Fibroblast of skin of right quadriceps (primary cell): ENCODE measurements around the gene TRIM8.
A peak's percentile ranks its signal among the peaks of the same experiment; 100 is the strongest.

Experiments
- DNase-seq: peaks from one replicate; pipeline ENCODE4 v3.0.0-alpha.2; 2013

The TRIM8 gene, protein sequence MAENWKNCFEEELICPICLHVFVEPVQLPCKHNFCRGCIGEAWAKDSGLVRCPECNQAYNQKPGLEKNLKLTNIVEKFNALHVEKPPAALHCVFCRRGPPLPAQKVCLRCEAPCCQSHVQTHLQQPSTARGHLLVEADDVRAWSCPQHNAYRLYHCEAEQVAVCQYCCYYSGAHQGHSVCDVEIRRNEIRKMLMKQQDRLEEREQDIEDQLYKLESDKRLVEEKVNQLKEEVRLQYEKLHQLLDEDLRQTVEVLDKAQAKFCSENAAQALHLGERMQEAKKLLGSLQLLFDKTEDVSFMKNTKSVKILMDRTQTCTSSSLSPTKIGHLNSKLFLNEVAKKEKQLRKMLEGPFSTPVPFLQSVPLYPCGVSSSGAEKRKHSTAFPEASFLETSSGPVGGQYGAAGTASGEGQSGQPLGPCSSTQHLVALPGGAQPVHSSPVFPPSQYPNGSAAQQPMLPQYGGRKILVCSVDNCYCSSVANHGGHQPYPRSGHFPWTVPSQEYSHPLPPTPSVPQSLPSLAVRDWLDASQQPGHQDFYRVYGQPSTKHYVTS

GRCh38 chr10:102644066-102644645 is at the start of gene TRIM8:
TRIM8 (plus strand) TSS chr10:102644479; CDS start chr10:102644618, 139 bp downstream.
- DNase-seq = peak; percentile 30

DNA sequence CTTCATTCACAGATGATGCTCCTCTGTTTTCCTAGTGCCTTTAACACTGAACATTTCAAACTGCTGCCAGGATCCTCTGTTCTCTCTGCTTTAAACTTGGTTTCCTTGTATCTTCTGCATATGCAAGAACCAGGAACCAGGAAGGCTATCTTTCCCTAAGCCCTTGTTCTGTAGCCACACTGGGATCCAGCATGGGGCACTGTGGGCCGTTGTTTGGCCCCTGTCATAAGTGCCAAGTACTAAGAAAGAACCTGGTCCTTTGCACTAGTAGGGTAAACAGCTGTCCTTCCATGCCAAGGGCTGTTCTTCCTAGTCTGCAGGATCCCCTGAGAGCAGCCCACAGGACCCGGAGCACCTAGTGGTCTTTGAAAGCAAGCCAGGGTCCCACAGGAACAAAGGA is 49.0 kb upstream of the TRIM8 start:
- no peak for DNase-seq

- DNase-seq = no peak
These were observed 48.4 kb upstream of the TRIM8 start for GRCh38 chr10:102595897-102596296.

- DNase-seq = peak; percentile 57
These were observed 47.7 kb upstream of the TRIM8 start for GRCh38 chr10:102596506-102596971.

DNA sequence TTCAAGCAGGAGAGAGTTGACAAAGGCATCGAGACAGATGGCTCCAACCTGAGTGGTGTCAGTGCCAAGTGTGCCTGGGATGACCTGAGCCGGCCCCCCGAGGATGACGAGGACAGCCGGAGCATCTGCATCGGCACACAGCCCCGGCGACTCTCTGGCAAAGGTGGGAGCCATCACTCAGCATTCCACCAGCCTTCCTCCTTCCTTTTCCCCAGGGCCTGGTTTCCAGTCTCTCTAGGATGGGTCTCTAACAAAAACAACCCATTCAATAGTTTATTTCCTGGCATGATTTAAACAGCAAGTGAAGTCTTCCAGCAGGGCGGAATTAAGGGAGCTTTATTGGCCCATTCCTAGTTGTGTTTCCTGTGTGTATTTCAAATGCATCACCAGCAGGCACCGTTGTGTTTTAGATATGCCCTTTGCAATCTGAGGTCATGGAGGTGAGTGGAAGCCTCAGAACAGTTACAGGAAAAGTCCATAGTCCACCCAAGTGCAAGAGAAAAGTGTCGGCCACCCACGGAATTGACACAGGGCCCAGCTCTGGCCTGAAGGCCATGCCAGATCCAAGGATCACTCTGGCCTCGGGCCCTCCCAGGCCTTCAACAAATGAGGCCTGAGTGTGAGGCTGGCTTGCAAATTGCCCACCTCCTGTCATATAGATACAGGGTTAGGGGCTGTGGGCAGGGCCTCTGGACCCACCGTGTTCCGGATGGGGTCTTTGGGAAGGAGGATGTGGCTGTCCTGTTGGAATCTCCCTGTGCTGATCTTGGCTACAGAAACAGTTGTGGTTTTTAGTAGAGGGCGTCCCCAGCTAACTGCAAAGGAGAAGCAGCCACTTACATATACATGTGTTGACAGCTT is 46.9 kb upstream of the TRIM8 start:
- no peak for DNase-seq

DNA sequence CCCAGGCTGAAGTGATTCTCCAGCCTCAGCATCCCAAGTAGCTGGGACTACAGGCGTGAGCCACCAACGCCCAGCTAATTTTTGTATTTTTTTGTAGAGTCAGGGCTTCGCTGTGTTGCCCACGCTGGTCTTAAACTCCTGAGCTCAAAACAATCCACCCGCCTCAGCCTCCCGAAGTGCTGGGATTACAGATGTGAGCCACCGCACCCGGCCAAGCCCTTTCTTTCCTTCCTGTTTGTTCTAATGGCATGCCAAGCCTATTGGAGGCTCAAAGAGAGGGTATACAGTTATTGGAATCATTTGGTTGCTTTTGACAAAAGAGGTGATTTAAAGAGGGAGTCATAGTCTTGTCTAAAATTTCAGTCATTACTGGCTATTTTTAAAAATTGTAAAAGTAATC is 46.0 kb upstream of the TRIM8 start:
- DNase-seq = no peak

DNA sequence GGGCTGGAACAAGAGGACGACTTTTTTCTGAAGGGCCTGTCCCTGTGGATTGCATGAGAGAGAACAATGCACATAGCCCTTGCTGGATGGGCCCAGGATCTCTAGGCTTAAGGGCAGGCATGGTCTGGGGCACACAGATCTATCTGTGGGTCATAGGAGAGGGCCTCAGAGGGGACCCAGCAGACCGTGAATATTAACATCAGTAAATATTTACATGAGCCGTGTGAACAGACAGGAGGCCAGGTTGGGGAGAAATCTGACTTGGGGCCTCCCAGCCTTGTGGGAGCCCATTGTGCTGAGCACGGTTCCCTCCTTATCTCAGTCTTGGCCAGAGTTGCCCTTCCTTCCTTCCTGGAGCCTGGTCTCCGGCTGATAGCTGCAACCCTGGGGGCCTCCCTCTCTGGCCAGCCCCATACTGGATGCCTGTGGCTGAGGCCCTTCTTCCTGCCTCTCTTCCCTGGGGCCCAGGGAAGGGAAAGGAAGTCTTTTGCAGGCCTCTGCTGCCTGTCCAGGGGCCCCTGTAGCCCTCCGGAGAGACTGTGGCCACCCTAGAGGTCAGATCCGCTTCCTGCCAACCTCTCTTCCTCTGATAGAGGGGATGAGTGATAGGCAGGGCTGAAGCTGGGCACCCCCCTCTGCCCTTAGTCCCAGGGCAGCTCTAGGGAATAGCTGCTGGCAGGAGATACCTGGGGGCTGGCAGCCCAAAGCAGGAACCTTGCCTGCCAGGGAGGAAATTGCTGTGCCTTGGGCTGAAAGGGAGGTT is 44.5 kb upstream of the TRIM8 start:
- DNase-seq = peak; percentile 26

DNA sequence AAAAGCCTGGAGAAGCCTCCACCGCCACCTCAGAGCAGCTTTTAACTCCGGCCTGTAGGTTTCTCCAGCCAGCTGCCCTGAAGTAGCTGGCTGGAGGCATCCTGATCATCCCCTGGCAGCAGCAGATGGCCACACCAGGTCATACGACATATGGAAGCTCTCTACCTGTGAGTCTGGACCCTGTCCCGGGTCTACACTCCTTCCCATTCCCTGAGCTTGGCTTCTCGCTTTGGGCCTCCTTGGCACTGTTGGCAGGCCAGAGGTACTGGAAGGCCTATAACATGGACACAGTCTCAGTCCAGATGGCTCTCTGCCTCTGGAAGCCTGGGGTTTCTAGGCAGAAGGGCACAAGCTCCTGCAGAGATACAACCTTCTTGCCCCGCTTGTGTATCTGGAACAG is 43.5 kb upstream of the TRIM8 start:
- DNase-seq = no peak

- no peak for DNase-seq
These were observed 42.6 kb upstream of the TRIM8 start for GRCh38 chr10:102601639-102602038.

DNA sequence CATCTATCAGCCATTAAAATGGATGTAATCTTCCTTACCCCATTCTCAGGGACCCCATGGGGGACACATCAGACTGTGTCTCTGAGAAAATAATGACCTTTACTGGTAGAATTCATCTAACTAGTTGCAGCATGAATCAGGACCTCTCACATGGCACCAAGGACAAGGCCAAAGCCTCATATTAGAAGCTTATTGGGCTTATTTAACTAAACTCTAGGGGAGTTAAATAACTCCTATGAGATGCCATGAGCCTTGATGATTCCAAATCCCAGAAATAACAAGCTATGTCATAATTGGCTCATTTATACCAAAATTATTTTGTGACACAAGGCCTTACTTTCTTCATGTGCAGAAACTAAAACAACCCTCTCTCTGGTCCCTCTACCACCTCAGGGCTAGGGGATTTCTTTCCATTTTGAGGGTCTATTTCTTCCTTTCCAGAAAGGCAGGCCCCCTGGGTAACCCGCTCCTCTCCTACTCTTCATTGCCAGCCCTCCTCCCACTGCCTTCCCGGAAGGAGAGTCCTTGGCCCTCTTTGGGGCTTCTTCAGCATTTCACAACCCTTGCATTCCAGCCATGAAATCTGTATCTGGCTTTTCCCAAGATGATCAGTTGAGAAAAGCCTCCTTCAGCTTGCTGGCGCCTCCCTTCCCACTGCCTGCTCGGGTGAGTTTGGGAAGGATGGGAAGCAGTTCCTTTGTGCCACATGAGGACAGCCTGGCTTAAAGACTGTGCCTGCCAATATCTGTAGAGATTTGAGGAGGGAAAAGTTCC is 41.8 kb upstream of the TRIM8 start:
- DNase-seq = peak; percentile 58

DNA sequence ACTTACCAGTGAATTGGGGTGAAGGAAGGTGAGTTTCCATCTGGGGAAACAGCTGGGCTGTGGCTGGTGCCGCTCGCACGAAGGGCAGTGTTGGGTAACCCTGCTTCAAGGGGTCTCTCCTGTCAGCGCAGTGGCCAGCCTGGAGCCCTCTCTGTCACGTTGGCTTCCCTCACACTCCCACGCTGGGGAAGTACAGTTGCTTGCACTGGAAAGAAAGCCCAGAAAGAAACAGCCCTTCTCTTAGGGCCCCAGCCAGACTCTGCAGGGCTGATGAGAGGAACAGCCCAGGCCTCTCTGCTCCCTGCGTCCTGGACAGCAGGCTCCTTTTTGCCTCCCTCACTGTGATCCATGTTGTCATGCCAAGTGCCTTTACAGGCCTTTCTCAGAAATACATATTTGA is 40.3 kb upstream of the TRIM8 start:
- DNase-seq = no peak

DNA sequence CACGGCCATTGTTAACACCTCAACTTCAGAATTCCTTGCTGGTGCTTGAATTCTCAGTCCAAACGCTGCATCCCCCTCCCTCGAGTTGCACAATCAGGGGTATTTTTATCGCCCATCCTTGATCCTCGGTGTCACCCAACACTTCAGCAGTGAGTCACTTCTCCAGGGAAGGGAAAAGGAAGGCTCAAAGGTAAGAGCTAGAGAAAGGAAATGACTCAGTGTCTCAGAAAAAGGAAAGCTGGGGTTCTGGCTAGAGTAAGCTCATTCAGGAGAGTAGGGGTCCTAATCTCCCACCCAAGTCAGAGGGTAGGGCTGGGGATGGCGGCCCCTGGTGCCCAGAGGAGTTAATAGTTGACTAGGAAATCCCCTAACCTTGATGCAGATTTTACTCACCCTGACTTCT is 39.8 kb upstream of the TRIM8 start:
- DNase-seq = peak; percentile 93

- no peak for DNase-seq
These were observed 38.6 kb upstream of the TRIM8 start for GRCh38 chr10:102605712-102606111.

DNA sequence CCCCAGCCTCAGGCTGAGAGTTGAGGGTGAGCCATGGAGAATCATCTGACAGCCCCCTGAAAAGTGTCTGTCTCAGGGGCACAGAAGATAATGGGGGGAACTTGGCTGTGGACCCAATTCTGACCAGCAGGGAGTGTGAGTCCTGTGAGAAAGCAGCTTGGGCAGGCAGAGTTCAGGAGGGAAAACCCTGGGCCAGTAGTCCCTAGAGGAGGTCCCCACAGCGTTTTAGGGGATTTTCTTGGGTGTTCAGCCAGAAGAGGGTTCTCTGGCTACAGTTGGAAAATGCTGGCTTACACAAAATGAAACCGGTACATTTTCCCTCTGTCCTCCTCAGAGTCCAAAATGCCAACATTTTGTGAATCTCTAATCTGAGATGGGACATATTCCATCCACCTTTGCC is 35.8 kb upstream of the TRIM8 start:
- DNase-seq = no peak

DNA sequence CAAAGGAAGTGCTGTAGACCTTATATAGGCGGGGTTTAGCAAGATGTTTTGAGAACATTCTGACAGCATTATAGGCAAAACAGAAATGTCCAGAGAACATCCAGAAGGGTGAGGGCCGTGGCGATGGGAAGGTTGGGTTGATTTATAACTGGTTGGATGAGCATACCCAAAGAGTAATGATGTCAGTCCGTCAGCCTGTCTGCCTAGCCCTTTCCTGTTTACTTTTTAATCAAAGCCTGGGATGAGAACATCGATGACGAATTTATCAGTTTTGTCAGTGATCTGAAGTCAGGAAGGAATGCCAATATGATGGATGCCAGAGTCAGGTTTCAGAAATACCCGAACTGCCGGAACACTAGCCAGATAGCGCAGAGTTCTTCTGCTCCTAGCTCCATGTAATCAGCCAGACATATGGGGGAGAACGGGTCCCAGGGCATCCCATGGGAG is 33.8 kb upstream of the TRIM8 start:
- no peak for DNase-seq

DNA sequence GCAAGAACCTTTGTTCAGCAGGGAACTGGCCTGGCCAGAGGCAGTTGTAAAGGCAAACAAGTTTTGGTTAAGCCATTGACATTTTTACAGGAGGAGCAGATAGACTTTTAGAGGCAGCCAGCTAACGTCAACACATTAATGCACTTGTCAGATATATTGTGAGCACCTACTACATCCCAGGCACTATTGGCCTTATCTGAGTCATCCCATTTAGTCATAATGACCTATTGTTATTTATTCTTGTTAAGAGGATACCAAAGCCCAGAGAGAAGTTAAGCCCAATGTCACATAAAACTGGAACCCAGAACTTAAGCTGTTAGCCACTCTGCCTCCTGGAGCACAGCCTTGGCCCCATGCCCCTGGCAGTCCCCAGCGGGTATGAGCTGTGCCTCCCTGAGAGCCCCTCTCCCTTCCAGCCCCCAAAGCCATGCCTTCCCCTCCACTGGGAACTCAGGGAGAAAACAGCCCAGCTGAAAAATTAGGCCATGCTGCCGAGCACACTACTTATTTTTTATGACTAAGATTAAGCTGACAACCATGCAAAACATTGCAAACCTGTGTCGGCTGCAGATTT is 32.7 kb upstream of the TRIM8 start:
- no peak for DNase-seq

DNA sequence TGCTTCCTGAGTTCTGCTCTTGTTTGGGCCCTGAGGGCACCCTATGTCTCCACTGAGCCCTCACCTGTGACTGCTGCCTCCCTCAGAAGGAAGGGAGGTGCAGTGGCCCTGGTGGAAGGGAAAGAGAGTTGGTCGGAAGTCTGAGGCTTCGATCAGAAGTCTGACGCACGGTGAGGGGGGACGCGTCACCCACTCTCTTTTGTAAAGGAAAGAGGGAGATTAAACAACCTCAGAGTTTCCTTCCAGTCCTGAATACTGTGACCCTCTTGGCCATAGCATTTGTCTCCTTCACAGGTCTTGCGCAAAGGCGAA is 31.4 kb upstream of the TRIM8 start:
- DNase-seq = no peak

DNA sequence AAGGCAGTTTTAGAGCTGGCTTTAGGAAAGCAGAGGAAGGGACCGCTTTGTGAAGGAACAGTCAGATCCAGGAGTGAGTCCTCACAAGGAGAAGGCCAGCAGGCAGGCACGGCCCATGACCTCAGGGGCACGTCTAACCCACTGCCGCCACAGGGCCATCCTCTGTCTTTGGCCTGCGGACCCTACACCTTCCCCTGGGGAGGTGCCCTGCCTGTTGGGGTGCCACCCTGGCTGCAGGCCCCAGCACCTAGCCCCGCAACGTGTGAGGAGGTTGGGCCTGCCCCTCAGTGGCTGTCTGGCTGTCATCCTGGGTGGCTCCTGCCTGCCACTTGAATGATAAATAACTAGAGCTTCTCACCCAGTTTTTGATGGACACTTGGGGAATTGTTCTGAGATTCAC is 31.0 kb upstream of the TRIM8 start:
- DNase-seq = no peak

DNA sequence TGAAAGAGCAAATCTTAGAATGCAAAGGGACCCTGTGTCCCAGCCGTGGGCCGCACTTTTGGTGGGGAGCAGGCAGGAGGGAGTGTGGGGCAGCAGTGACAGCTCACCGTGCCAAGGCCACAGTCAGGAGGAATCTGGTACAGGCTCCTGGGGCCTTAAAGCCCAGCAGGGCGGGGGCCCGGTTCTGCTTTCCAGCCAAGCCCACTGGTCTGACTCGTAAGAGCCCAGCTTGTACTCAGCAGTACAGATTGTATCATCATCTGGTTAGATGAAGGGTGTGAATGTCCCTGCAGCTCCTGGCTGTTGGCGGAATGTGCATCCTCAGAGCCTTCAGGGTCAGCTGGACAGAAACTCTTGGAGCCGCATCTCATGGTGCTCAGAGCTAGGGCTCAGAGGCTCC is 30.5 kb upstream of the TRIM8 start:
- DNase-seq = no peak

GRCh38 chr10:102614888-102615287 is 29.4 kb upstream of the TRIM8 start:
- DNase-seq = no peak

DNA sequence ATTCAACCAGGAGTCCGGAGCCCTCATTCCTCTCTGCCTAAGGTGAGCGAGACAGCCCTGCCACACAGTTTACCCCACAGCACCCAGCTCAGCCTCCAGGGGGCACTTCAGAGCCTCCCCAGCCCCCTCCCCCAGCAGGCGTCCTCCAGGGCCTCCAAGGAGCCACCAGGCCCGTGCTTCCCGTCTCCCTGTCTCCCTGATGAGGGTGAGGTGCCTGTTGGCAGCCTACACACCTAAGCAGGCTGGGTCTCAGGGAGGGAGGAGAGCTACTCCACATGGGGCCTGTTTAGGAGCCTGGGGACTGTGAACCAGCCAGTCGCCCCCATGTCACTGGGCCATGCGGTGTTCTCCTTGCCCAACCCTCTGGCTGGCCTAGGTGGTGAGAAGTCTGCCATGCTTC is 28.9 kb upstream of the TRIM8 start:
- no peak for DNase-seq
